Endodermal cell (in vitro differentiated cells): ENCODE data around the gene PHC2. TPM values are rescaled to one million over a fixed set of nuclear protein-coding genes. Genes with fewer than 3 reads are reported as not detected.

Experiments used
- DNase-seq: peaks from one replicate; pipeline ENCODE4 v3.0.0-alpha.2; 2017
- H3K27ac ChIP-seq: 2 replicates; pipeline ENCODE4 v1.5.1; 2013; ENCODE audit warnings: mild to moderate bottlenecking, low read depth, low read length, moderate library complexity
- H3K27me3 ChIP-seq: 2 replicates; pipeline ENCODE4 v1.6.1; 2013; ENCODE audit warnings: mild to moderate bottlenecking, low read length, moderate library complexity; ENCODE audit not compliant: insufficient read depth, control insufficient read depth, poor library complexity, severe bottlenecking
- H3K36me3 ChIP-seq: 2 replicates; pipeline ENCODE4 v1.7.0; 2013; ENCODE audit warnings: mild to moderate bottlenecking, low read length, moderate library complexity; ENCODE audit not compliant: control insufficient read depth, insufficient read depth
- H3K4me1 ChIP-seq: one replicate; pipeline ENCODE4 v1.7.0; 2013; ENCODE audit warnings: low read length; ENCODE audit not compliant: control insufficient read depth, insufficient read depth
- H3K4me3 ChIP-seq: 2 replicates; pipeline ENCODE4 v1.5.1; 2013; ENCODE audit warnings: mild to moderate bottlenecking, low read length, moderate library complexity
- H3K9ac ChIP-seq: 2 replicates; pipeline ENCODE4 v1.6.1; 2013; ENCODE audit warnings: mild to moderate bottlenecking, low read length, moderate library complexity; ENCODE audit not compliant: poor library complexity, severe bottlenecking; ENCODE audit errors: extremely low read depth
- H3K9me3 ChIP-seq: 2 replicates; pipeline ENCODE4 v1.6.1; 2013; ENCODE audit warnings: mild to moderate bottlenecking, low read length, moderate library complexity; ENCODE audit not compliant: control insufficient read depth
- H3K27ac Mint-ChIP-seq: 2 replicates; pipeline ENCODE4 v1.8.0; 2020; ENCODE audit warnings: mixed read lengths
- H3K27me3 Mint-ChIP-seq: 2 replicates; pipeline ENCODE4 v1.8.0; 2021; ENCODE audit warnings: mild to moderate bottlenecking, mixed read lengths; ENCODE audit not compliant: insufficient read depth
- H3K36me3 Mint-ChIP-seq: 2 replicates; pipeline ENCODE4 v1.8.0; 2020; ENCODE audit warnings: low read depth, mixed read lengths
- H3K4me1 Mint-ChIP-seq: 2 replicates; pipeline ENCODE4 v1.8.0; 2020; ENCODE audit warnings: mixed read lengths
- H3K4me3 Mint-ChIP-seq: 2 replicates; pipeline ENCODE4 v1.8.0; 2020; ENCODE audit warnings: mild to moderate bottlenecking, moderate library complexity, mixed read lengths
- H3K9me3 Mint-ChIP-seq: 2 replicates; pipeline ENCODE4 v1.8.0; 2020; ENCODE audit warnings: mild to moderate bottlenecking, mixed read lengths
- WGBS, 2 experiments: methylation state at CpG; one replicate each; pipeline versions ENCODE4 v1.1.5 to v1.1.7; 2013; ENCODE audit warnings: missing lambda C conversion rate in 2 of 2, mixed read lengths in 1 of 2; ENCODE audit not compliant: insufficient coverage in 1 of 2, insufficient read length in 1 of 2; 5-methylcytosine and 5-hydroxymethylcytosine counted together
- total RNA-seq, 2 donors: library from RNA; stranded (reverse); fragmentation: NEBNext Ultra II Directional in 1 of 2; extraction: Animal tissue kit (Norgen Biotek cat#: 25700) in 1 of 2; gene quantifications; 2 replicates in 1 of 2; 3 replicates in 1 of 2; pipeline ENCODE4 v1.2.1, GENCODE V29; 2021
- TF ChIP-seq, protein P1 (sequence below): fragments of 200-600 bp; sonication (generic); conservative IDR thresholded peaks from 2 replicates; pipeline ENCODE4 v1.5.0; 2021; ENCODE audit warnings: antibody characterized with exemption, mild to moderate bottlenecking

Gene PHC2
- total RNA-seq, 2 donors from 2014 or later, result 32.1 to 43.9 TPM

DNA sequence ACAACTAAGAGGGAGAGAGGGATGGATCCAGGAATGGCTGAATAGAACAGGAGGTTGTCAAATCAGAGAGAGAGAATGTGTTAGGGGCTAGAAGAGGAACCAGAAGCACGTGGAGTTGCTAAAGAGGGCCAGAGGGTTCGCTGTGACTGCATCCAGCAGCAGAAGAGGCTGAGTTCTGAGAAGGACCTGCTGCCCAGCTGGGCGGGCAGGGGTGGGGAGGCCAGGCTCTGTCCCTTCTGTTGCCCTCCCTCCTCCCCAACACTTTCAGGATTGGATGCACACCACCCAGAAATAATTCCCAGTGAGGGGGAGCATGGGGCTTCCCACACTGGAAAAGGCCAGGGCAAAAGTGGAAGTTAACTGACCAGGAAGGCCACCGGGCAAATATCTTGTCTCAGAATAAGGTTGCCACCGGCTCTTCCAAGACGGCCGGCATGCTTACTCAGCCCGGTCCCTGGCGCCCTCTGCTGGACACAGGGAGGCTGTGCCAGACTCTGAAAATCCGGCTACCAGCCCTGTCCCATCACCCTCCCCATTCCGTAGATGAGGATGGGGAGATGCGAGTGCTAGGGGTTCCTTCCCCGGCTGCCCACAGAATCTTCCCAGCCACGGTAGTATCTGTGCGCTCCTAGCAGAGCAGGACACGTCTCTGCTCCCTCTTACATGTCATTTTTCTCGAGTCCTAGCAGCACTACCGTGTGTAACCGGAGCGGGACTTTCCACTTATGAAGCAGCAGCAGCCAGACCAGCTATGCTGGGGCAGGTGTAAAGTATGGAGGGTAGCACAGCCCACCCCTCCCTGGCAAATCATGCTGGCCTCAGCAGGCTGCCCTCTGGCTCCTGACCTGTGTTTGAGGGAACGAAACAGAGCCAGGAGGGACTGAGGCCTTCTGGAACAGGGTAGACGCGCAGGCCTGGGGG lies 63.1 kb downstream of the PHC2 start:
- H3K4me1 ChIP-seq, result peaks cover 33% of the 10 kb centered on the region
- peaks cover 41% of the 10 kb centered on the region for H3K4me1 Mint-ChIP-seq
- H3K27ac Mint-ChIP-seq, result no peak overlapping the region
- H3K9me3 Mint-ChIP-seq, result no peaks in the 10 kb centered on the region
- no peaks in the 10 kb centered on the region for H3K36me3 Mint-ChIP-seq
- H3K27ac ChIP-seq, result no peak overlapping the region
- H3K9me3 ChIP-seq, result no peaks in the 10 kb centered on the region
- no peak overlapping the region for H3K9ac ChIP-seq
- H3K4me3 ChIP-seq, result no peak overlapping the region
- 39 to 42% methylated on average over 14 to 23 of the region's 23 CpGs for WGBS, 2 experiments
- DNase-seq, result peak; percentile 96
- H3K4me3 Mint-ChIP-seq, result no peak overlapping the region
- no peaks in the 10 kb centered on the region for H3K36me3 ChIP-seq
- TF ChIP-seq, protein P1, sequence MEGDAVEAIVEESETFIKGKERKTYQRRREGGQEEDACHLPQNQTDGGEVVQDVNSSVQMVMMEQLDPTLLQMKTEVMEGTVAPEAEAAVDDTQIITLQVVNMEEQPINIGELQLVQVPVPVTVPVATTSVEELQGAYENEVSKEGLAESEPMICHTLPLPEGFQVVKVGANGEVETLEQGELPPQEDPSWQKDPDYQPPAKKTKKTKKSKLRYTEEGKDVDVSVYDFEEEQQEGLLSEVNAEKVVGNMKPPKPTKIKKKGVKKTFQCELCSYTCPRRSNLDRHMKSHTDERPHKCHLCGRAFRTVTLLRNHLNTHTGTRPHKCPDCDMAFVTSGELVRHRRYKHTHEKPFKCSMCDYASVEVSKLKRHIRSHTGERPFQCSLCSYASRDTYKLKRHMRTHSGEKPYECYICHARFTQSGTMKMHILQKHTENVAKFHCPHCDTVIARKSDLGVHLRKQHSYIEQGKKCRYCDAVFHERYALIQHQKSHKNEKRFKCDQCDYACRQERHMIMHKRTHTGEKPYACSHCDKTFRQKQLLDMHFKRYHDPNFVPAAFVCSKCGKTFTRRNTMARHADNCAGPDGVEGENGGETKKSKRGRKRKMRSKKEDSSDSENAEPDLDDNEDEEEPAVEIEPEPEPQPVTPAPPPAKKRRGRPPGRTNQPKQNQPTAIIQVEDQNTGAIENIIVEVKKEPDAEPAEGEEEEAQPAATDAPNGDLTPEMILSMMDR, result peak; percentile 98
- peaks cover 14% of the 10 kb centered on the region for H3K27me3 ChIP-seq
- peaks cover 51% of the 10 kb centered on the region for H3K27me3 Mint-ChIP-seq

DNA sequence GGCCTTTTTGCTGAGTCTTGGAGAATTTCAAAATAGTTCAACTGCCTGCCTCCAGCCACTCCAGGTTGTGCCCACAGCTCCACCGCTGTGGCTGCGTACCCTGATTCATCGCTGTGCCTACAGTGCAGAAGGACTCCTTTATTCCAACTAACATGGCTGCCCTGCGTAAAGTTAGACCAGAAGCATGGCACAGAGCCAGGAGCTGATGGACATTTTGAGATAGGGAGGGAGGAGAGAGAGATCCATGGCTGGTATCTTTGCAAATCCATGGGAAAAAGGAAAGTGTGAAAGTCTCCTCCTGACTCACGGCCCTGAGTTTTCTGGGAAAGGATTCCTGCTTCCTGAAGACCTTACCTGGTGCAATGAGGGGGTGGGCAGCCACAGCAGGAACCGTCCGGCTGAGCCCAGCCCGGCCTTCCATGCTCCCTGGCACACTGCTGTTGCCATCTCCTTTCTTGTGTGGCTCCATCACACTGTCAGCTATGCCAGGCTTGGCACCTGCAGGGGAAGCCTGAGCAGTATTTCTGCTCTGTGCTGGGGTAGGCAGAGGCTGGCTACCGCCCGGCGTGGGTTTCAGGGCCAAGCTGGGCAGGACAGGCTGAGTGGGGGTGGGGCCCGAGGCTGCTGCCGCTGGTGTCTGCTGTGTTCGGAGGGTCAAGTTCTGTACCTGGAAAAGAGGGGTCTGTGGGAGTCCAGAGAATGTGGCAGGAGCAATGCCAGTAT lies 64.0 kb downstream of the PHC2 start:
- H3K9me3 ChIP-seq, result no peaks in the 10 kb centered on the region
- no peak for DNase-seq
- TF ChIP-seq, protein P1, result no peak
- no peak overlapping the region for H3K4me3 Mint-ChIP-seq
- peaks cover 14% of the 10 kb centered on the region for H3K27me3 ChIP-seq
- no peaks in the 10 kb centered on the region for H3K9me3 Mint-ChIP-seq
- H3K27ac ChIP-seq, result no peak overlapping the region
- H3K27me3 Mint-ChIP-seq, result peaks cover 45% of the 10 kb centered on the region
- peaks cover 42% of the 10 kb centered on the region for H3K4me1 ChIP-seq
- 77 to 83% methylated on average over 8 to 14 of the region's 14 CpGs for whole genome bisulfite sequencing, 2 experiments
- H3K36me3 Mint-ChIP-seq, result no peaks in the 10 kb centered on the region
- no peak overlapping the region for H3K27ac Mint-ChIP-seq
- no peak overlapping the region for H3K4me3 ChIP-seq
- peaks cover 46% of the 10 kb centered on the region for H3K4me1 Mint-ChIP-seq
- H3K36me3 ChIP-seq, result no peaks in the 10 kb centered on the region
- no peak overlapping the region for H3K9ac ChIP-seq

GRCh38 chr1:33365560-33365997 lies 65.3 kb downstream of the PHC2 start:
- peaks cover 41% of the 10 kb centered on the region for H3K27me3 Mint-ChIP-seq
- H3K9me3 Mint-ChIP-seq, result no peaks in the 10 kb centered on the region
- H3K36me3 Mint-ChIP-seq, result no peaks in the 10 kb centered on the region
- peaks cover 14% of the 10 kb centered on the region for H3K27me3 ChIP-seq
- peaks cover 57% of the 10 kb centered on the region for H3K4me1 Mint-ChIP-seq
- H3K27ac Mint-ChIP-seq, result no peak overlapping the region
- 75 to 90% methylated on average over 4 to 9 of the region's 9 CpGs for WGBS, 2 experiments
- no peak overlapping the region for H3K4me3 ChIP-seq
- no peak overlapping the region for H3K4me3 Mint-ChIP-seq
- no peak for DNase-seq
- H3K36me3 ChIP-seq, result no peaks in the 10 kb centered on the region
- TF ChIP-seq, protein P1, result no peak
- H3K27ac ChIP-seq, result peak overlapping the region; percentile 100
- no peaks in the 10 kb centered on the region for H3K9me3 ChIP-seq
- H3K4me1 ChIP-seq, result peaks cover 44% of the 10 kb centered on the region
- no peak overlapping the region for H3K9ac ChIP-seq
